HEK293T (cell line): ENCODE measurements around the gene ZSCAN20.

Experiments
- FOXA1 ChIP-seq: fragments of 450-650 bp; IDR thresholded peaks from 2 replicates; pipeline ENCODE4 v1.6.1; 2016; ENCODE audit warnings: mild to moderate bottlenecking
- FOXK2 ChIP-seq: fragments of 450-650 bp; IDR thresholded peaks from 2 replicates; pipeline ENCODE4 v1.6.1; 2016; ENCODE audit warnings: mild to moderate bottlenecking
- HDGF ChIP-seq: fragments of 450-650 bp; IDR thresholded peaks from 2 replicates; pipeline ENCODE4 v1.6.1; 2017; ENCODE audit warnings: antibody characterized with exemption, borderline replicate concordance
- TARDBP ChIP-seq: fragments of 450-650 bp; IDR thresholded peaks from 2 replicates; pipeline ENCODE4 v1.6.1; 2016

DNA sequence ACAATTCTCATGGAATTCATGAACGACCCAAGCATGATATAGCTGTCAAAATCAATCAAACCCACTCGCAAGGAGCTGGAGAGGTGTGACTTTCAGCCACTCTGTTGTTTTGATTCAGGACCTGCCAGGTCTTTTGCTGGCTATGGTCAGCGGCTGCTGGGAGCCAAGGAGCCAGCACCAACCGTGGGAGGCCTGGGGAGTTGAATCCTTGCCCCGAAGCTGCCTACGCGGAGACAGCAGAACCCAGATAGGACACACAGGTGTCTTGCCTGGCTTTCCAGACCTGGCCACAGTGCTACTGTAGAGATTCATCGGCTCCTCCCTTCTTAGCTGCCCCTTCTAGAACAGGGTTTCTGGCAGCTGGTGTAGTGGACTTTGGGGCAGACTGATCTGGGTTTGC lies 42.7 kb downstream of the ZSCAN20 start:
- TF ChIP-seq TARDBP (no peak), HDGF (no peak), FOXK2 (no peak), FOXA1 (no peak)
